AG09309 (cell line): ENCODE measurements around the gene CNTNAP5.
"Not testable (repeated sequence)": the region's sequence is repeated elsewhere in the genome, so short reads cannot be mapped to it uniquely, and the experiment has no call there.

Experiments used
- DNase-seq: peaks from one replicate; pipeline ENCODE4 v3.0.0-alpha.2; 2010; ENCODE audit warnings: low read depth
- H3K4me3 ChIP-seq: 2 replicates; pipeline ENCODE4 v1.5.1; 2011; ENCODE audit warnings: mild to moderate bottlenecking, low read depth, low read length, moderate library complexity; ENCODE audit not compliant: control insufficient read depth
- TF ChIP-seq, protein P1 (sequence below): IDR thresholded peaks from 2 replicates; pipeline ENCODE4 v1.5.1; 2011; ENCODE audit warnings: mild to moderate bottlenecking, low read depth, low read length, inconsistent platforms; ENCODE audit not compliant: insufficient read depth, control insufficient read depth; ENCODE audit errors: missing control alignments

CNTNAP5 gene

GRCh38 chr2:124380221-124380749 lies 355.2 kb downstream of the CNTNAP5 start:
- no peak for DNase-seq
- TF ChIP-seq, protein P1, sequence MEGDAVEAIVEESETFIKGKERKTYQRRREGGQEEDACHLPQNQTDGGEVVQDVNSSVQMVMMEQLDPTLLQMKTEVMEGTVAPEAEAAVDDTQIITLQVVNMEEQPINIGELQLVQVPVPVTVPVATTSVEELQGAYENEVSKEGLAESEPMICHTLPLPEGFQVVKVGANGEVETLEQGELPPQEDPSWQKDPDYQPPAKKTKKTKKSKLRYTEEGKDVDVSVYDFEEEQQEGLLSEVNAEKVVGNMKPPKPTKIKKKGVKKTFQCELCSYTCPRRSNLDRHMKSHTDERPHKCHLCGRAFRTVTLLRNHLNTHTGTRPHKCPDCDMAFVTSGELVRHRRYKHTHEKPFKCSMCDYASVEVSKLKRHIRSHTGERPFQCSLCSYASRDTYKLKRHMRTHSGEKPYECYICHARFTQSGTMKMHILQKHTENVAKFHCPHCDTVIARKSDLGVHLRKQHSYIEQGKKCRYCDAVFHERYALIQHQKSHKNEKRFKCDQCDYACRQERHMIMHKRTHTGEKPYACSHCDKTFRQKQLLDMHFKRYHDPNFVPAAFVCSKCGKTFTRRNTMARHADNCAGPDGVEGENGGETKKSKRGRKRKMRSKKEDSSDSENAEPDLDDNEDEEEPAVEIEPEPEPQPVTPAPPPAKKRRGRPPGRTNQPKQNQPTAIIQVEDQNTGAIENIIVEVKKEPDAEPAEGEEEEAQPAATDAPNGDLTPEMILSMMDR, result no peak
- H3K4me3 ChIP-seq, result no peak overlapping the region

GRCh38 chr2:124382067-124382618 lies 357.1 kb downstream of the CNTNAP5 start:
- H3K4me3 ChIP-seq, result no peak overlapping the region
- TF ChIP-seq, protein P1, result no peak
- no peak for DNase-seq

DNA sequence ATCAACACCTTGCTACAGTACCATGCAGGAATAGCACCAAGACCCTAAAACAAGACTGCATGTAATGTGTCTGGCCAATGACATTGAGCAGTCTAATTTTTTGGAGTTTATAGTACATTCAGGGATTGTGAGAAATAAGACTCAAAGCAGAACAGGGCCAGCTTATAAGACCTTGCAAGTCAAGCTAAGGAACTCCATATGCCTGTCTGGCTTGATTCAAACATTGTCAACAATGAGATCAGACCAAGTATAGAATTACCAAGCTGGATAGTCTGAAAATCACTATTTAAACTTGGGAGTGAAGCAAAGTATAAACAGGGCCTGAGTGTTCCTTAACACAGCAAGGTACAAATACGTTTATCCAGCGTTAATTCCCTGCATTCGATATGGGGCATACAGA lies 370.9 kb downstream of the CNTNAP5 start:
- TF ChIP-seq, protein P1, result no peak
- no peak overlapping the region for H3K4me3 ChIP-seq
- DNase-seq, result no peak

DNA sequence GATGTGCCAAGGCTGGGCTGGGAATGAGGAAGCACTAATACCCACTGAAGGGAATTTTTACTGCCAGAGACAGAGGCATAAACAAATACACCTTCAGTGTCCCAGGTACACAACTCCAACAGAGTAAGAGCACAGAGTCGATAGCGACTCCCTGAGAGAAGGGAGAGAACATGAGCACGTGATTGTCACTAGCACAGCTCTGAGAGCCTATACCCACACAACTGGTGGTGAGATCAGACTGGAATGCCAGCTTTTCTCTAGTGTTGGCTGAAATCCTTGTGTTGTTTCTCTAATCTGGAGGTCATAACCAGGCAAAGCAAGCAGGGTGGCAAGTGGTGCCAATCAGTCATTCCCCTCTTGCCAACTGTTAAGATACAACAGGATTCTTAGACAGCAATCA lies 377.2 kb downstream of the CNTNAP5 start:
- TF ChIP-seq, protein P1, result no peak
- no peak overlapping the region for H3K4me3 ChIP-seq
- no peak for DNase-seq

DNA sequence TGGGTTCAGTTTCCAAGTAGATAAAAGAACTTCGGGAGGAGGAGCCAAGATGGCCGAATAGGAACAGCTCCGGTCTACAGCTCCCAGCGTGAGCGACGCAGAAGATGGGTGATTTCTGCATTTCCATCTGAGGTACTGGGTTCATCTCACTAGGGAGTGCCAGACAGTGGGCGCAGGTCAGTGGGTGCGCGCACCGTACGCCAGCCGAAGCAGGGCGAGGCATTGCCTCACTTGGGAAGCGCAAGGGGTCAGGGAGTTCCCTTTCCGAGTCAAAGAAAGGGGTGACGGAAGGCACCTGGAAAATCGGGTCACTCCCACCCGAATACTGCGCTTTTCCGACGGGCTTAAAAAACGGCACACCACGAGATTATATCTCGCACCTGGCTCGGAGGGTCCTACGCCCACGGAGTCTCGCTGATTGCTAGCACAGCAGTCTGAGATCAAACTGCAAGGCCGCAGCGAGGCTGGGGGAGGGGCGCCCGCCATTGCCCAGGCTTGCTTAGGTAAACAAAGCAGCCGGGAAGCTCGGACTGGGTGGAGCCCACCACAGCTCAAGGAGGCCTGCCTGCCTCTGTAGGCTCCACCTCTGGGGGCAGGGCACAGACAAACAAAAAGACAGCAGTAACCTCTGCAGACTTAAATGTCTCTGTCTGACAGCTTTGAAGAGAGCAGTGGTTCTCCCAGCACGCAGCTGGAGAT lies 382.9 kb downstream of the CNTNAP5 start:
- not testable (repeated sequence) for H3K4me3 ChIP-seq, DNase-seq

DNA sequence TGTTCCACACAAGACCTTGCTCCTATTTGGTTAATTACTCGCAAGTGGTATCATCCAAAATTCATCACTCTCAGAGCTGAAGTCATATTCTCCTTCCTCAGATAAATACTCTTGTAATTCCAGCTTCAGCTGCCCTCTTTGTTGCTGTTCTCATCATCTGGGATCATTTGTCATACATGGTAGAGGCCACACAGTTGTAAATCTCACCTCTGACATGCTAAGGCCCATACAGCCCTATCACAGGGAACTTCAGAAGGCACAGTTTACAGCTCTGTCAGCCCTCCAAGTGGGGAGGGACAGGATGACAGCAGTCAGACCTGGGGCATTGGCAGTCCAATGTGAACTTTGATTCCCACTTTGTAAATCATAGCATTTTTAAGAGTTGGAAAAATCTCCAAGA lies 399.0 kb downstream of the CNTNAP5 start:
- TF ChIP-seq, protein P1, result no peak
- DNase-seq, result no peak
- H3K4me3 ChIP-seq, result no peak overlapping the region

DNA sequence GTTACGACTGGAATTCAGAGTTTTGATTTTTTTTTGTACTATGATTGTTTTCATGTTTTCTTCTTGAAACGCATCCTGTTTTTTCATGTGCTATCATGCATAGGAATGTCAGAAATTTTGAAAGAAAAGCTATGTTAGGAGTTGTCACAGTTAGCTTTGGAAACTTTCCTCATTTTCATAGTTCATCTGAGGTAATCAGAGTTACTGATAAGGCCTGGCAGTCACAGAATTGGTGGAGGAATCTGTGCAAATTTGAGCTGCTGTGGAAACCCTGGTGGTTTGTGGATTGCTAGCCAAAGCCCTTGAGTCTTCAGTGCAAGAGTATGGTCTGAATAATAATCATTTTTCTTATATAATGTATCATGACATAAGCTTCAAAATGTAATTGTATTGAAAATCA lies 401.0 kb downstream of the CNTNAP5 start:
- no peak overlapping the region for H3K4me3 ChIP-seq
- TF ChIP-seq, protein P1, result no peak
- no peak for DNase-seq
